ENCODE results near the gene EXPH5.

DNA sequence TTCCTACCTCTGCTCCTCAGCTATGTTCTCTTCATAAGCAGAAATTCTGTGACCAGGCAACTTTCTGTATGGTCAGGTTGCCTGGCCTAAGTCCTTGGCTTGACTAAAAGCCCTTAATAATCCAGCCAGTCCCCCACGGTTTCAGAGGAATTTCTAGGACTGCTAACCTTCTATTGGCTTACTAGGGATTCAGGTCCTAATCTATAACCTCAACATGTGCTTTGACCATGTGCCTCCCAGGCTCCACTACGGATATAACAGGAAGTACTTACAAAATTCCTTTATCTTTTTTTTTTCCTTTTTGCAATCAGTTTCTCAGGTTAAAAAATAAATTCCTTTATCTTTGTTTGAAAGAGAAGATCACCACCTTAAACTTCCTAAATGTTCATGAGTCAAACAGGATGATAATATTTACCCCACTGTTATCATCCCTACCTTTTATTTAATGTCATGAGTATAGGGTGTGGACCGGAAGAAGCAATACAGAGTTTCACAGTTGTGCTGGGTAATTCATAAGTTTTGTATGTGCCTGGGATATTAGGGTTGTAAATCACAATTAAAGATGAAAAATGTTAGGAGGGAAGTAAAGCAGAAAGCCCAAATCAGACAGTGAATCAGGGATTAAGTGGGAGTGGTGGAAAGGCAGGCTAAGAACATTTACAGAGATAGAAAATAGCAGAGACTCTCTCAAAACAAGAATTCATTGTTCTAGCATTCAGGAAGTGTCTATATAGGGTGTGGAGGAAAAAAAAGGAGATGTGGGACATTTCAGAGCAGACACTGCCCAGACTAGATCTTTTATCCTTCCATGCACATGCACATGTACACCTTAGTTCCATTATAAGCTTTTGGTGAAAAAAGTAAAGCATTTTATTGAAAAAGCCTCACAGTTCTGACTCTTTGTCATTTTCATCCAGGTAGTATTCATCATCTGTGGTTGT, 84.6 kb downstream of the EXPH5 start:
- TF ChIP-seq, protein P1, sequence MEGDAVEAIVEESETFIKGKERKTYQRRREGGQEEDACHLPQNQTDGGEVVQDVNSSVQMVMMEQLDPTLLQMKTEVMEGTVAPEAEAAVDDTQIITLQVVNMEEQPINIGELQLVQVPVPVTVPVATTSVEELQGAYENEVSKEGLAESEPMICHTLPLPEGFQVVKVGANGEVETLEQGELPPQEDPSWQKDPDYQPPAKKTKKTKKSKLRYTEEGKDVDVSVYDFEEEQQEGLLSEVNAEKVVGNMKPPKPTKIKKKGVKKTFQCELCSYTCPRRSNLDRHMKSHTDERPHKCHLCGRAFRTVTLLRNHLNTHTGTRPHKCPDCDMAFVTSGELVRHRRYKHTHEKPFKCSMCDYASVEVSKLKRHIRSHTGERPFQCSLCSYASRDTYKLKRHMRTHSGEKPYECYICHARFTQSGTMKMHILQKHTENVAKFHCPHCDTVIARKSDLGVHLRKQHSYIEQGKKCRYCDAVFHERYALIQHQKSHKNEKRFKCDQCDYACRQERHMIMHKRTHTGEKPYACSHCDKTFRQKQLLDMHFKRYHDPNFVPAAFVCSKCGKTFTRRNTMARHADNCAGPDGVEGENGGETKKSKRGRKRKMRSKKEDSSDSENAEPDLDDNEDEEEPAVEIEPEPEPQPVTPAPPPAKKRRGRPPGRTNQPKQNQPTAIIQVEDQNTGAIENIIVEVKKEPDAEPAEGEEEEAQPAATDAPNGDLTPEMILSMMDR (conservative IDR thresholded peaks at IDR 0.05; ENCODE audit: low read length): no peak
- no peak for TF ChIP-seq EZH2phosphoT487 (IDR thresholded peaks at IDR 0.05; ENCODE audit: borderline replicate concordance)
